ENCODE measurements around the gene MYO5A. TPM values are rescaled to one million over a fixed set of nuclear protein-coding genes. Genes with fewer than 3 reads are reported as not detected.

The MYO5A gene
- total RNA-seq, 1 experiment from 2014 or later, result 61.1 TPM

- Histone ChIP-seq H3K4me1 (ENCODE audit: control insufficient read depth, insufficient read depth, low read length) (no peaks in the 10 kb centered on the region), H3K4me3 (ENCODE audit: low read depth in 2 of 2, low read length in 2 of 2) (no peak overlapping the region), H3K36me3 (ENCODE audit: control insufficient read depth, insufficient read depth, low read length) (no peaks in the 10 kb centered on the region; the same call in 1 of the 2 replicates), H3K9me3 (ENCODE audit: control insufficient read depth, insufficient read depth, low read depth, low read length) (no peaks in the 10 kb centered on the region), H3K27ac (ENCODE audit: low read length) (no peak overlapping the region), H3K27me3 (ENCODE audit: control insufficient read depth, insufficient read depth, low read length) (no peaks in the 10 kb centered on the region)
- intact Hi-C loops (cut with micrococcal nuclease; ENCODE audit: unreplicated experiment), result no loop called here
- ChIA-PET CTCF (no interaction called here), POLR2A (no interaction called here)
- ATAC-seq (no peak), DNase-seq (ENCODE audit: low read depth, low spot score) (no peak)
- no TSS peak for BruUV-seq (replicated peaks)
- TF ChIP-seq CTCF (IDR thresholded peaks at IDR 0.05), result no peak
- no peak for TF ChIP-seq SIN3A (IDR thresholded peaks at IDR 0.05; ENCODE audit: borderline replicate concordance, insufficient read depth, low read depth, low read length)
- TF ChIP-seq REST (IDR thresholded peaks at IDR 0.05; ENCODE audit: insufficient read depth in 1 of 2, low read depth in 2 of 2, low read length in 1 of 2), result no peak
- TF ChIP-seq TCF7L2 (IDR thresholded peaks at IDR 0.05; ENCODE audit: low read depth, low read length), result no peak
- TF ChIP-seq POLR2AphosphoS5 (IDR thresholded peaks at IDR 0.05; ENCODE audit: low read depth, low read length), result no peak
- in situ Hi-C loops (cut with HindIII; ENCODE audit: low pct_unique_long_range_greater_than_20kb, low sequenced_read_pairs), result no loop called here
Measured at GRCh38 chr15:52351206-52351908, 177.3 kb downstream of the MYO5A start.

GRCh38 chr15:52350423-52350822, 178.3 kb downstream of the MYO5A start:
- DNase-seq (ENCODE audit: low read depth, low spot score) (no peak), ATAC-seq (no peak)
- ChIA-PET CTCF (no interaction called here), POLR2A (no interaction called here)
- intact Hi-C loops (cut with micrococcal nuclease; ENCODE audit: unreplicated experiment) (no loop called here), in situ Hi-C loops (cut with HindIII; ENCODE audit: low pct_unique_long_range_greater_than_20kb, low sequenced_read_pairs) (no loop called here)
- no peak for TF ChIP-seq TCF7L2 (IDR thresholded peaks at IDR 0.05; ENCODE audit: low read depth, low read length)
- no peak for TF ChIP-seq SIN3A (IDR thresholded peaks at IDR 0.05; ENCODE audit: borderline replicate concordance, insufficient read depth, low read depth, low read length)
- TF ChIP-seq CTCF (IDR thresholded peaks at IDR 0.05), result no peak
- no peak for TF ChIP-seq REST (IDR thresholded peaks at IDR 0.05; ENCODE audit: insufficient read depth in 1 of 2, low read depth in 2 of 2, low read length in 1 of 2)
- TF ChIP-seq POLR2AphosphoS5 (IDR thresholded peaks at IDR 0.05; ENCODE audit: low read depth, low read length), result no peak
- Histone ChIP-seq H3K4me3 (ENCODE audit: low read depth in 2 of 2, low read length in 2 of 2) (no peak overlapping the region), H3K27me3 (ENCODE audit: control insufficient read depth, insufficient read depth, low read length) (no peaks in the 10 kb centered on the region), H3K27ac (ENCODE audit: low read length) (no peak overlapping the region), H3K4me1 (ENCODE audit: control insufficient read depth, insufficient read depth, low read length) (no peaks in the 10 kb centered on the region), H3K9me3 (ENCODE audit: control insufficient read depth, insufficient read depth, low read depth, low read length) (no peaks in the 10 kb centered on the region), H3K36me3 (ENCODE audit: control insufficient read depth, insufficient read depth, low read length) (no peaks in the 10 kb centered on the region; the same call in none of the 2 replicates)
- no TSS peak for BruUV-seq (replicated peaks)
